DOHH2 (cell line): ENCODE measurements around the gene MCOLN1.

Experiments
- H3F3A ChIP-seq: fragments of 200-600 bp; sonication (generic), shearing (Covaris generic); 2 replicates; pipeline ENCODE4 v1.6.0; 2016; ENCODE audit warnings: antibody characterized with exemption, mild to moderate bottlenecking; ENCODE audit not compliant: control insufficient read depth, insufficient read depth
- H3K27ac ChIP-seq: fragments of 200-600 bp; sonication (generic); 2 replicates; pipeline ENCODE4 v1.5.1; 2014; ENCODE audit warnings: low read depth, mild to moderate bottlenecking, low read length, moderate library complexity
- H3K27me3 ChIP-seq: fragments of 200-600 bp; sonication (generic); 2 replicates; pipeline ENCODE4 v1.6.1; 2014; ENCODE audit warnings: mild to moderate bottlenecking, low read length, mixed read lengths; ENCODE audit not compliant: control insufficient read depth
- H3K36me3 ChIP-seq: fragments of 200-600 bp; sonication (generic); 2 replicates; pipeline ENCODE4 v1.6.1; 2014; ENCODE audit warnings: mild to moderate bottlenecking, low read length, moderate library complexity, mixed read lengths; ENCODE audit not compliant: control insufficient read depth
- H3K4me1 ChIP-seq: fragments of 200-600 bp; sonication (generic); 2 replicates; pipeline ENCODE4 v1.6.1; 2014; ENCODE audit warnings: mild to moderate bottlenecking, low read length, mixed read lengths; ENCODE audit not compliant: control insufficient read depth
- H3K4me2 ChIP-seq: fragments of 200-600 bp; sonication (generic); 2 replicates; pipeline ENCODE4 v1.6.0; 2014; ENCODE audit warnings: mild to moderate bottlenecking, low read length, moderate library complexity
- H3K4me3 ChIP-seq: fragments of 200-600 bp; sonication (generic); 2 replicates; pipeline ENCODE4 v1.5.1; 2014; ENCODE audit warnings: mild to moderate bottlenecking, low read length, mixed read lengths
- H3K79me2 ChIP-seq: fragments of 200-600 bp; sonication (generic); 2 replicates; pipeline ENCODE4 v1.6.1; 2014; ENCODE audit warnings: mild to moderate bottlenecking, low read length, mixed read lengths; ENCODE audit not compliant: control insufficient read depth
- H3K9me2 ChIP-seq: fragments of 200-600 bp; sonication (generic); replicated peaks from 2 replicates; pipeline ENCODE4 v1.6.1; 2014; ENCODE audit warnings: mild to moderate bottlenecking, low read length, mixed read lengths; ENCODE audit not compliant: control insufficient read depth
- H3K9me3 ChIP-seq: fragments of 200-600 bp; sonication (generic); 2 replicates; pipeline ENCODE4 v1.6.1; 2014; ENCODE audit warnings: antibody characterized with exemption, low read length, mixed read lengths; ENCODE audit not compliant: control insufficient read depth, insufficient read depth
- H4K20me1 ChIP-seq: fragments of 200-600 bp; sonication (generic); 2 replicates; pipeline ENCODE4 v1.6.0; 2014; ENCODE audit warnings: low read depth, mild to moderate bottlenecking, antibody characterized with exemption, low read length, moderate library complexity; ENCODE audit not compliant: control insufficient read depth, insufficient read depth
- CTCF ChIP-seq: fragments of 200-600 bp; sonication (generic); IDR thresholded peaks from one replicate; pipeline ENCODE4 v1.5.1; 2014; ENCODE audit warnings: antibody characterized with exemption, mild to moderate bottlenecking, low read depth, low read length; ENCODE audit not compliant: poor library complexity, severe bottlenecking
- EZH2phosphoT487 ChIP-seq: fragments of 200-600 bp; sonication (generic); IDR thresholded peaks from 2 replicates; pipeline ENCODE4 v1.6.1; 2017; ENCODE audit warnings: borderline replicate concordance, mild to moderate bottlenecking, antibody characterized with exemption, low read length, moderate library complexity, mixed read lengths

The MCOLN1 gene

GRCh38 chr19:7549429-7550148, 27.2 kb downstream of the MCOLN1 start:
- Histone ChIP-seq H3K4me1 (no peaks in the 10 kb centered on the region), H3K27ac (no peak overlapping the region), H3K9me3 (no peaks in the 10 kb centered on the region), H3K27me3 (no peaks in the 10 kb centered on the region), H3K4me3 (no peak overlapping the region), H3F3A (0 out of 2 replicates have a peak, but pooled peaks cover 2% of the 10 kb centered on the region), H3K36me3 (peaks cover 10% of the 10 kb centered on the region; the same call in 1 of the 2 replicates), H4K20me1 (no peaks in the 10 kb centered on the region), H3K9me2 (no peaks in the 10 kb centered on the region), H3K79me2 (no peaks in the 10 kb centered on the region), H3K4me2 (no peak overlapping the region)
- TF ChIP-seq EZH2phosphoT487 (no peak), CTCF (no peak)

- H3K79me2 ChIP-seq, result no peaks in the 10 kb centered on the region
- H4K20me1 ChIP-seq, result no peaks in the 10 kb centered on the region
- H3F3A ChIP-seq, result 0 out of 2 replicates have a peak, but pooled peaks cover 2% of the 10 kb centered on the region
- no peaks in the 10 kb centered on the region for H3K27me3 ChIP-seq
- no peaks in the 10 kb centered on the region for H3K4me1 ChIP-seq
- H3K4me2 ChIP-seq, result no peak overlapping the region
- H3K27ac ChIP-seq, result no peak overlapping the region
- no peaks in the 10 kb centered on the region for H3K9me3 ChIP-seq
- TF ChIP-seq EZH2phosphoT487 (no peak), CTCF (no peak)
- H3K9me2 ChIP-seq, result no peaks in the 10 kb centered on the region
- H3K4me3 ChIP-seq, result no peak overlapping the region
- peaks cover 16% of the 10 kb centered on the region; the same call in 1 of the 2 replicates for H3K36me3 ChIP-seq
These were observed 27.8 kb downstream of the MCOLN1 start for GRCh38 chr19:7550169-7550770.

- Histone ChIP-seq H3K79me2 (no peaks in the 10 kb centered on the region), H3K4me1 (no peaks in the 10 kb centered on the region), H3K27ac (no peak overlapping the region), H4K20me1 (no peaks in the 10 kb centered on the region), H3K9me2 (no peaks in the 10 kb centered on the region), H3K4me2 (no peak overlapping the region), H3K4me3 (no peak overlapping the region), H3K36me3 (peaks cover 20% of the 10 kb centered on the region; the same call in 1 of the 2 replicates), H3K27me3 (no peaks in the 10 kb centered on the region), H3F3A (no peaks in the 10 kb centered on the region), H3K9me3 (no peaks in the 10 kb centered on the region)
- TF ChIP-seq EZH2phosphoT487, result no peak
- no peak for TF ChIP-seq CTCF
These were observed 28.8 kb downstream of the MCOLN1 start for GRCh38 chr19:7550987-7551761.
